HFFc6 (cell line): ENCODE measurements around the gene NKD1. TPM values are rescaled to one million over a fixed set of nuclear protein-coding genes. Genes with fewer than 3 reads are reported as not detected.

Experiments
- DNase-seq: peaks from one replicate; pipeline ENCODE4 v3.0.0-alpha.2; 2018
- H3K27ac Mint-ChIP-seq: 2 replicates; pipeline ENCODE4 v1.8.0; 2020; ENCODE audit warnings: mild to moderate bottlenecking, mixed read lengths
- H3K27me3 Mint-ChIP-seq: 2 replicates; pipeline ENCODE4 v1.8.0; 2021; ENCODE audit warnings: mild to moderate bottlenecking, moderate library complexity, mixed read lengths; ENCODE audit not compliant: insufficient read depth
- H3K36me3 Mint-ChIP-seq: 2 replicates; pipeline ENCODE4 v1.8.0; 2021; ENCODE audit warnings: low read depth, mixed read lengths
- H3K4me1 Mint-ChIP-seq: 2 replicates; pipeline ENCODE4 v1.8.0; 2020; ENCODE audit warnings: low read depth, mixed read lengths
- H3K4me3 Mint-ChIP-seq: 2 replicates; pipeline ENCODE4 v1.8.0; 2020; ENCODE audit warnings: mild to moderate bottlenecking, moderate library complexity, mixed read lengths
- H3K9me3 Mint-ChIP-seq: 2 replicates; pipeline ENCODE4 v1.8.0; 2020; ENCODE audit warnings: mild to moderate bottlenecking, mixed read lengths
- total RNA-seq, 6 experiments: library from RNA; stranded (reverse); fragmentation: NEBNext Ultra II Directional; extraction: Animal tissue kit (Norgen Biotek cat#: 25700); gene quantifications; 2 replicates in 1 of 6; 3 replicates in 5 of 6; pipeline ENCODE4 v1.2.3, GENCODE V29; 2021
- TF ChIP-seq, protein P1 (sequence below): fragments of 200-600 bp; sonication (generic); IDR thresholded peaks from 2 replicates; pipeline ENCODE4 v1.5.0; 2021; ENCODE audit warnings: antibody characterized with exemption, mild to moderate bottlenecking

Gene NKD1
- total RNA-seq, 6 experiments from 2014 or later, result not detected

DNA sequence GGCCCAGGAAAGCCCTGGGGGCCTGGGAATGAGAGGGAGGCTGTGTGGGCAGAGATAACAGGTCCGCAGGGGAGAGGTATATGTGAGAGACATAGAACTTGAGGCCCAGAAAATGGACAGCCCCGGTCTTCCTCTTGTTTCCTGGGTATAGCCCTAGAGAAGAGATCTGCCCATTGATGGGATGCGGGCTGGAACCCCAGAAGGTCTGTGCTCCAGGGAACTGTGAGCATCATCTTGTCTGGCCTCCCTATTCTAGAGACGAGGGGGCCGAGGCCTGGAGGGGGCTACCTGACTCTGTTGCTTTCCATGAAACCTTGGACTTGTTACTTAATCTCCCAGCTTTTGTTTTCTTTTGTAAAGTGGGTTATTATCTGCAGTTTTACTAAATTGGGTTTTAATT is 53.9 kb downstream of the NKD1 start:
- H3K36me3 Mint-ChIP-seq, result no peaks in the 10 kb centered on the region
- no peak overlapping the region for H3K4me3 Mint-ChIP-seq
- H3K9me3 Mint-ChIP-seq, result no peaks in the 10 kb centered on the region
- no peak overlapping the region for H3K27ac Mint-ChIP-seq
- no peak for DNase-seq
- peaks cover 16% of the 10 kb centered on the region for H3K27me3 Mint-ChIP-seq
- peaks cover 29% of the 10 kb centered on the region for H3K4me1 Mint-ChIP-seq
- TF ChIP-seq, protein P1, sequence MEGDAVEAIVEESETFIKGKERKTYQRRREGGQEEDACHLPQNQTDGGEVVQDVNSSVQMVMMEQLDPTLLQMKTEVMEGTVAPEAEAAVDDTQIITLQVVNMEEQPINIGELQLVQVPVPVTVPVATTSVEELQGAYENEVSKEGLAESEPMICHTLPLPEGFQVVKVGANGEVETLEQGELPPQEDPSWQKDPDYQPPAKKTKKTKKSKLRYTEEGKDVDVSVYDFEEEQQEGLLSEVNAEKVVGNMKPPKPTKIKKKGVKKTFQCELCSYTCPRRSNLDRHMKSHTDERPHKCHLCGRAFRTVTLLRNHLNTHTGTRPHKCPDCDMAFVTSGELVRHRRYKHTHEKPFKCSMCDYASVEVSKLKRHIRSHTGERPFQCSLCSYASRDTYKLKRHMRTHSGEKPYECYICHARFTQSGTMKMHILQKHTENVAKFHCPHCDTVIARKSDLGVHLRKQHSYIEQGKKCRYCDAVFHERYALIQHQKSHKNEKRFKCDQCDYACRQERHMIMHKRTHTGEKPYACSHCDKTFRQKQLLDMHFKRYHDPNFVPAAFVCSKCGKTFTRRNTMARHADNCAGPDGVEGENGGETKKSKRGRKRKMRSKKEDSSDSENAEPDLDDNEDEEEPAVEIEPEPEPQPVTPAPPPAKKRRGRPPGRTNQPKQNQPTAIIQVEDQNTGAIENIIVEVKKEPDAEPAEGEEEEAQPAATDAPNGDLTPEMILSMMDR, result no peak

DNA sequence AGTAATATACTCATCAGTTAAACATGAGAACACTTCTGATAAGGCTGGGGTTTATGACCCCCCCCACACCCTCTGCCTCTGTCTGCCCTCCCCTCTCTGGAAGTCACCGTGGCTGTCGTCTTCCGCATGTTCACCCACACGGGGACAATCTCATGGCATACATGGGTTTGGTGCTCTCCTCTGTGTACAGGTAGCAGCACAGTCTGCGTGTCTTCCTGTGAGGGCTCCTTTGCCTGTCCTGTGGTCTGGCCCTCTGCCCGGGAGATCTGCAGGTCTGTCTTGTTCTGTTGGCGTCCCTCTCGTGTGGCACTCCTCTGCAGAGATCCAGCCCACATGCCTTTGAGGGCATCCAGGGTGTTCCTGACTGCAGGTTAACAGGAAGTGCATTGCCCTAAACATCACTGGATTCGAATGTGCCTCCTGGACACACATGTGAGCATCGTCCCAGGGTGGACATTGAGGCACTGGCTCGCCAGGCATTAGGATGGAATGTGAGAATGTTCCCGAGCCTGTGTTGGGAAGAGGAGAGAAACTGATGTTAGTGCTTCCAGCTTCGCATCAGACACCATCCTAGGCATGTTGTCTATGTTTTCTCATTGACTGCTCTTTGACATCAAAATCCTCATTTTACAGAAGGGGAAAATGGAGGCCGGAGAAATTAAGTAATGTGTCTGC is 54.5 kb downstream of the NKD1 start:
- peaks cover 15% of the 10 kb centered on the region for H3K27me3 Mint-ChIP-seq
- no peaks in the 10 kb centered on the region for H3K36me3 Mint-ChIP-seq
- TF ChIP-seq, protein P1, result no peak
- H3K4me1 Mint-ChIP-seq, result peaks cover 29% of the 10 kb centered on the region
- H3K27ac Mint-ChIP-seq, result peak overlapping the region; percentile 68; the same call in 1 of the 2 replicates
- H3K4me3 Mint-ChIP-seq, result no peak overlapping the region
- no peak for DNase-seq
- H3K9me3 Mint-ChIP-seq, result no peaks in the 10 kb centered on the region

DNA sequence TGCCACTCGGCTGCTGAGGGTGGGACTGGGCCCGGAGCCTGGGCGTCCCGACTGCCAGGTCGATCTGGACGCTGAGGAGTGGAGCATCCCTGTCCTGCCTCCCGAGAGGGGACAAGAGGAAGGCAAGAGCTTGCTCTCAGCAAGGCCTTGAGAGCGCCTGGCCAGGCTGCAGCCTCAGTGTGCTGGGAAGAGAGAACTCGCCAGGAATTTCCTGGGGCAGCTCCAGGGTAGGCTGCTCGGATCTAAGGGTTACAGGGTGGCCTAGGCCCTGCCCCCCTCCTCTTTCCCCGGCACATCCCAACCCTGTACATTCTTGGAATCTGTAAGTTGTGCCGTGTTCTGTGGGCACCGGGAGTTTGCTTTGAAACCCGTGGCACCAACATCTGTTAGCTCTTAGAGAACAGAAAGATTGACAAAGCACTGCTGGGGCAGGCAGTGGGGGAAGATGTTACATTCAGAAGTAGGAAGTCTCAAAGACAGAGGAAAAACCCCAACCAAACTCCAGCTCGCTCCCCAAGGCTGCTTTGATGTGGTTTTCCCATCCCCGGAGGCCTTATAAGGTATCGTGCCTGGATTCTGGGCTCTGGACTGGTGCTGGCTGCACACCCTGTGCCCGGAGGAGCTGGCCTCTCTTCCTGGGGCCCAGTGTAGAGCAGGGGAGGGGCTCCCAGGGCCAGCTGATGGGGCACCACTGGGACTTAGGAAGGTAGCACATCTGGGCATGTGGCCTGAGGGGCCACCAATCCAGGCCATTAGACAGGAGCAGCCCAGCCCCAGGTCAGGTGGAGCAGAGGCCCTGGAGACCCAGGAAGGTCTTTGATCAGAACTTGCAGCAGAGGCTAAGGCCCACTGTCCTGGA is 55.2 kb downstream of the NKD1 start:
- TF ChIP-seq, protein P1, result no peak
- Mint-ChIP-seq H3K4me3 (peak overlapping the region; percentile 57), H3K4me1 (peaks cover 29% of the 10 kb centered on the region), H3K36me3 (no peaks in the 10 kb centered on the region), H3K27me3 (peaks cover 13% of the 10 kb centered on the region), H3K27ac (peak overlapping the region; percentile 68), H3K9me3 (no peaks in the 10 kb centered on the region)
- peak; percentile 46 for DNase-seq

DNA sequence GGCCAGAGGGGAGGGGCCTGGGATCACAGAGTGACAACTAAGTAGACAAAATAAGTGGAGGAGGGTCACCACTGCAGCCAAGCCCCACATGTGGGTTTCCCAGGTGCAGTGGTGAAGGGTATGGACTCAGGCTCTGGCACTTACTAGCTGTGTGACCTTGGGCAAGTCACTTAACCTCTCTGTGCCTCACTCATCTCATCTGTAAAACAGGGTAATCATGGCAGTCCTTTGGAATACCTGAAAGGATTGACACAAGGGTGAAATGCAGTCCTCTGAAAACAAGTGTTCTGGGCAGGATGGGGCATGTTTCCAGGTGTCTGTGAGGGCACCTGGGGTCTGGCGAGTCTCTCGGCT is 55.8 kb downstream of the NKD1 start:
- Mint-ChIP-seq H3K27me3 (peaks cover 10% of the 10 kb centered on the region), H3K36me3 (no peaks in the 10 kb centered on the region), H3K4me1 (peaks cover 29% of the 10 kb centered on the region), H3K27ac (no peak overlapping the region), H3K4me3 (no peak overlapping the region), H3K9me3 (no peaks in the 10 kb centered on the region)
- TF ChIP-seq, protein P1, result no peak
- no peak for DNase-seq

DNA sequence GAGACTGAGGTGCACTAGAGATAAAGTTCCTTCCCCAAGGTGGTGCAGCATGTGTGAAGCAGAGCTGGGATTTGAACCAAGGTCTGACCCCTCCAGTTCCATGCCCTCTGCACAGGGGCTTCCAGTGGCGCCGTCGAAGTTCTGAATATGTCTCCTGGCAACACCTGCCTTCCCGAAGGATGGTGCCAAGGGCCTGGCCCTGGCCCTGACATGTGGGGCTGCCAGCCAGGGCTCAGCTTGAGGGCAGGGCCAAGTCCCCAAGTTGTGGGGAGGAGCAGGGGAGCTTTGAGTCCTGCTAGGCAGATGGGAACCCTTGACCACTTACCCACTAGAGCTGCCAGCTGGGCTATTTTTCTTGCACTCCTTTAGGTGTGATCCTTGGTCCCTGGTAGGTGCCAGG is 56.4 kb downstream of the NKD1 start:
- H3K9me3 Mint-ChIP-seq, result no peaks in the 10 kb centered on the region
- TF ChIP-seq, protein P1, result no peak
- H3K36me3 Mint-ChIP-seq, result no peaks in the 10 kb centered on the region
- peaks cover 11% of the 10 kb centered on the region for H3K27me3 Mint-ChIP-seq
- no peak overlapping the region for H3K4me3 Mint-ChIP-seq
- no peak overlapping the region for H3K27ac Mint-ChIP-seq
- peaks cover 29% of the 10 kb centered on the region for H3K4me1 Mint-ChIP-seq
- no peak for DNase-seq
